RWPE1 (cell line): Measurements from ENCODE around the gene KIF3B.
"Not testable (repeated sequence)": the region's sequence is repeated elsewhere in the genome, so short reads cannot be mapped to it uniquely, and the experiment has no call there.

Experiments used
- CTCF ChIA-PET: fragments of 350-600 bp; sonication (Branson Sonifier 250); formaldehyde crosslinking; extraction: SDS; loops from one replicate; lab custom pipeline; 2021; lab: Yijun Ruan, JAX
- POLR2A ChIA-PET: fragments of 400-600 bp; formaldehyde crosslinking; extraction: SDS; loops from one replicate; lab custom pipeline; 2020; ENCODE audit warnings: antibody characterized with exemption; ENCODE audit not compliant: low non-redundant PET; lab: Yijun Ruan, JAX
- DNase-seq: peaks from one replicate; pipeline ENCODE4 v3.0.0; 2012; ENCODE audit warnings: low spot score
- H3K27ac ChIP-seq: fragments of 450-650 bp; 2 replicates; pipeline ENCODE4 v1.5.1; 2017
- TF ChIP-seq, protein P1 (sequence below): fragments of 450-650 bp; conservative IDR thresholded peaks from 2 replicates; pipeline ENCODE4 v1.5.1; 2017; ENCODE audit warnings: low read depth, mild to moderate bottlenecking

Gene KIF3B

DNA sequence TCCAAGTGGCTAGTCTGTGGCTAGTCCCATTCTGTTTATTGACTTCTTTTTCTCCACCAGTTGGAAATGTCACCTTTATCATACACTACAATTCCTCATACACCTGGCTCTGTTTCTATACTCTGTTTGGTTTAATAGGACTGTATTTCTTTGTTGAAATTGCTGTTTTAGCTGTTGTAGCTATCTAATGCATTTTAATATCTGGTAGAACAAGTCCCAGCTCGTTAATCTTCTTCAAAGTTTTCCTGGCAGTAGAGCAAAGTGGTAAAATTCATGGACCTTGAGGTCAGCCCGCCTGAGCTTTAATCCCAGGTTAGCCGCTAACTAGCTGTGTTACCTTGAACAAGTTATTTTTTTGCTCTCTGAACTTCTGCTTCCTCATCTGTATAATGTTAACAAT, 70.8 kb downstream of the KIF3B start:
- H3K27ac ChIP-seq, result no peak overlapping the region
- TF ChIP-seq, protein P1, sequence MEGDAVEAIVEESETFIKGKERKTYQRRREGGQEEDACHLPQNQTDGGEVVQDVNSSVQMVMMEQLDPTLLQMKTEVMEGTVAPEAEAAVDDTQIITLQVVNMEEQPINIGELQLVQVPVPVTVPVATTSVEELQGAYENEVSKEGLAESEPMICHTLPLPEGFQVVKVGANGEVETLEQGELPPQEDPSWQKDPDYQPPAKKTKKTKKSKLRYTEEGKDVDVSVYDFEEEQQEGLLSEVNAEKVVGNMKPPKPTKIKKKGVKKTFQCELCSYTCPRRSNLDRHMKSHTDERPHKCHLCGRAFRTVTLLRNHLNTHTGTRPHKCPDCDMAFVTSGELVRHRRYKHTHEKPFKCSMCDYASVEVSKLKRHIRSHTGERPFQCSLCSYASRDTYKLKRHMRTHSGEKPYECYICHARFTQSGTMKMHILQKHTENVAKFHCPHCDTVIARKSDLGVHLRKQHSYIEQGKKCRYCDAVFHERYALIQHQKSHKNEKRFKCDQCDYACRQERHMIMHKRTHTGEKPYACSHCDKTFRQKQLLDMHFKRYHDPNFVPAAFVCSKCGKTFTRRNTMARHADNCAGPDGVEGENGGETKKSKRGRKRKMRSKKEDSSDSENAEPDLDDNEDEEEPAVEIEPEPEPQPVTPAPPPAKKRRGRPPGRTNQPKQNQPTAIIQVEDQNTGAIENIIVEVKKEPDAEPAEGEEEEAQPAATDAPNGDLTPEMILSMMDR, result no peak
- no peak for DNase-seq
- CTCF ChIA-PET, result interaction anchor here (0.9 kb wide), 1 partner anchor 11 kb away, joined by 3 read pairs; no protein-coding TSS in a partner anchor
- POLR2A ChIA-PET, result no interaction called here

DNA sequence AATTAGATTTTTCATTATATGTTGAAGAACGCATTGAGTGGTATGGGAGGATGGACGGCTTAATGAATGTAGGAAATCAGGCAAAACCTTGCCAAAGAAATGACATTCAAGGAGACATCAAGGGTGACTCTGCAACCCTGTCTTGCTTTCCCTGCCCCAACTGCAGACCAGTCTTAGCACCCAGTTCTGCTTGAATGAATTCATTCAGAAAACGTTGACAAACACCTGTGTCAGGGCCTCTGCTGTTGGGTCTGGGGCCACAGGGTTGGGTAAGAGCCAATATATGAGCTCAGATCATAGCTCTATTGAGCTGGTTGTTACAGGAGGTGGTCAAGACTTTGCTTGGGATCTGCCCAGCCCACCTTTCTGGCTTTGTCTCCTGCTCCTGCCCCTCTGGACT, 73.0 kb downstream of the KIF3B start:
- POLR2A ChIA-PET, result no interaction called here
- TF ChIP-seq, protein P1, result no peak
- H3K27ac ChIP-seq, result no peak overlapping the region
- no peak for DNase-seq
- CTCF ChIA-PET, result interaction anchor here (0.6 to 0.8 kb wide), 3 partner anchors 26 to 110 kb away, joined by 3 read pairs; no protein-coding TSS in a partner anchor

DNA sequence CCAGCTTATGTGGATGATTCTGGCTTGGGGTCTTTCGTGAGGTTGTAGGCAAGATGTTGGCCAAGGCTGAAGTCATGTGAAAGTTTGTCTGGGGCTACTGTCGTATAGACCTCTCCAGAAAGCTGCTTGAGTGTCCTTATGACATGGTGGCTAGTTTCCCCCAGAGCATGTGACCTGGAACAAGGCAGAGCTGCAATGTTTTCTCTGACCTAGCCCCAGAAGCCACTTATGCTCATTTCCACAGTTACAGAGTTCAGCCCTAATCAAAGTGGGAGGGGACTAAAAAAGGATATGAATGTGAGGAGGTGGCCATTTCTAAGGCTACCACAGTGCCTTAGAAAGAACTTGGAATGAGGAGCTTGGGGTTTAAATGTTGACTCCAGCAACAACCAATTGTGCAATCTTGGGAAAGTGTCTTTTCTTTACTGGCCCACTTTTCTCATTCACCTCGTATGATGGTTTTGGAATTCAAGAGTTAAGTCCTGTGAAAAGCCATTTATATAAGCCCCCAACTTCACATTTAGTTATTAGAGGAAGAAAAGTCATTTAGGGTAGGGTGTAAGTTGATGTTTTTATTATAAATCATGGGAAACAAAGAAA, 74.8 kb downstream of the KIF3B start:
- DNase-seq, result no peak
- ChIA-PET CTCF (interaction anchor here (0.6 kb wide), 1 partner anchor 41 kb away, joined by 3 read pairs; no protein-coding TSS in a partner anchor), POLR2A (interaction anchor here (0.6 kb wide), 1 partner anchor 208 kb away, joined by 3 read pairs; no protein-coding TSS in a partner anchor)
- TF ChIP-seq, protein P1, result no peak
- H3K27ac ChIP-seq, result no peak overlapping the region

DNA sequence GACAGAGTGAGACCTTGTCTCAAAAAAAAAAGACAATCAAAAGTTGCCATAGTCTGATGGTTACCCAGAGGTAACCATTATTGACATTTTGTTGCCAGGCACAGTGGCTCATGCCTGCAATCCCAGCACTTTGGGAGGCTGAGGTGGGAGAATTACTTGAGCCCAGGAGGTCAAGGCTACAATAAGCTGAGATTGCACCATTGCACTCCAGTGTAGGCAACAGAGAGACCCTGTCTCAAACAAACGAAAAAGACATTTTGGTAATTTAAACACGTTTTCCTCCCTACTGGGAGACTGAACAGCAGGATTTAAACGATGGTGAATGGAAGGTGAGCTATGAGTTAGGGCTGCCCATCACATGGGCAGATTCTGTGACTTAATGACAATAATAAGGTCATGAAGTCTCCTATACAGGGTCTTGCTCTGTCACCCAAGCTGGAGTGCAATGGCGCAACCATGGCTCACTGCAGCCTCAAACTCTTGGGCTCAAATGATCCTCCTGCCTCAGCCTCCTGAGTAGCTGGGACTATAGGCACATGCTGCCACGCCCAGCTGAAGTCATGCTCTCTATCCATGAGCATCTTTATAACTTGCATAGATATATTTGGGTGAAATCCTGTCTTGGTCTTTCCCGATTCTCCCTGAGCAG, 76.5 kb downstream of the KIF3B start:
- no peak overlapping the region for H3K27ac ChIP-seq
- no peak for DNase-seq
- ChIA-PET POLR2A (no interaction called here), CTCF (no interaction called here)
- TF ChIP-seq, protein P1, result no peak

DNA sequence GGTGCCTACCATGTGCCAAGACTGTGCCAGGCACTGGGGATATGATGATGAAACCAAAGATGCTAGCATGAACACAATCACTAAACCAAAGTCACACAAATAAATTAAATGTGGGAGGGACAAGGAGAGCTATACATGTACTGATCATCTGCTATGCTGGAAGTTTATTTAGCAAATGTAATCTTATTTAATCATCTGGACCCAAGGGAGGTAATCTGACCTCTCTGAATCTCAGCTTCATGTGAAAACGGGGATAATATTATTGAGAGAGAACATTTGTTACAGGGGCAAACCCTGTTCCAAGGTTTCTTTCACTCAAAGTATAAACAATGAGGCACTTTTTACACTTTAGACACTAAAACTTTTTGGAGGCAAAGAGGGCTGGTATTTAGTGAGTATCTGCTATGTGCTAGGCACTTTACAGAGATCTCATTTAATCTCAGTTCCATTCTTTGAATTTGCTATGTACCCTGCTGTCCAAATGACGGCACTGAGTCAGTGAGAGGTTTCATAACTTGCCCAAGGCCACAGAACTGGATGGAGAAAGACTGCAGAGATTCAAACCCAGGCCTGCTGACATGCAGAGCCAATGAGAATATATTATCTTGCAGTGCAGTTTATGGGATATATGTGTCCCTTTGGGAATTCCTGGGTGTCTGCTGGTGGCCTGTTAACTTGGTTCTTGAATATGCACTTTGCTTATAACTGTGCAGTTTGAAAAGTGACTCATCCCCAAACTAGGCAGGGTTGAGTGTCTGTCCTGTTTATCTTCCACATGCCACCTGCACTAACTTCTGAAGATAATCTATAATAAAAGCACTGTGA, 77.4 kb downstream of the KIF3B start:
- TF ChIP-seq, protein P1, result no peak
- POLR2A ChIA-PET, result no interaction called here
- no peak for DNase-seq
- CTCF ChIA-PET, result no interaction called here
- H3K27ac ChIP-seq, result no peak overlapping the region

DNA sequence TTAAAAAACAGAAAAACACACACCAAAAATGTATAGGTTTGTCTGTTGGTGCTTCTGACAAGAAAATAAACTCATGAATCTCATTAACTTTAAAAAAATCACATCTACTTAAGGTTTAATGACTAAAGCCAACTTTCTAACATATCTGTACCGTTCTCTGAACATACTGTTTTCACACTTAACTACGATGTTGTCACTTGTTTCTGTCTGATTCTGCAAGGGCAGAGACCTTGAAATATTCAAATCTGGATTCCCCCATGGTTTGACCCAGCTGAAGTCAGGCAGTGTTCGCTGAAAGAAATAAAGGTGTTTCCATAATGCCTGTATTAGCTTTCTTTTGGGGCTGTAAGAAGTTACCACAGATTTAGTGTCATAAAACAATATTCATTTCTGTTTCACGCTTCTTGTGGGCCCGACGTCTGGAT, 78.0 kb downstream of the KIF3B start:
- TF ChIP-seq, protein P1, result no peak
- no peak for DNase-seq
- H3K27ac ChIP-seq, result peak overlapping the region; percentile 72; the same call in 1 of the 2 replicates
- CTCF ChIA-PET, result no interaction called here
- POLR2A ChIA-PET, result no interaction called here

DNA sequence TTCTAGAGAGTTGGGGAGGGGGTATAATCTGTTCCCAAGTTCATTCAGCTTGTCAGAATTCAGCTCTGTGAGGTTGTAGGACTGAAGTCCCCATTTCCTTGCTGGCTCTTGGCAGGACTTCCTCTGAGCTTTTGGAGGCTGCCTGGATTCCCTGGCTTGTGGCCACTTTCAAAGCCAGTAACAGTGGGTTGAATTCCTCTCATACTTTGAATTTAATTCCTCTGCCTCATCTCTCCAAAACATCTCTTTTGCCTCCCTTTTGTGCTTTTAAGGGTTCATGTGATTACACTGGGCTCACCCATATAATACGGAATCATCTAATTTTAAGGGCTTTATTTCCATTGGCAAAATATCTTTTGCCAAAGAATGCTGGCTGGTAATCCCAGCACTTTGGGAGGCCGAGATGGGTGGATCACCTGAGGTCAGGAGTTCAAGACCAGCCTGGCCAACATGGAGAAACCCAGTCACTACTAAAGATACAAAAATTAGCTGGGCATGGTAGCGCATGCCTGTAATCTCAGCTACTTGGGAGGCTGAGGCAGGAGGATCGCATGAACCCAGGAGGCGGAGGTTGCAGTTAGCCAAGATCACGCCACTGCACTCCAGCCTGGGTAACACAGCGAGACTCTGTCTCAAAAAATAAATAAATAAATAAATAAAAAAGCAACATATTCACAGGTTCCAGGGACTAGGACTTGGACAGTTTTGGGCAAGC, 78.6 kb downstream of the KIF3B start:
- CTCF ChIA-PET, DNase-seq, POLR2A ChIA-PET: not testable (repeated sequence)
- peak overlapping the region; percentile 72 for H3K27ac ChIP-seq
